A549 (cell line): ENCODE results near the gene CUEDC2. TPM values are rescaled to one million over a fixed set of nuclear protein-coding genes. Genes with fewer than 3 reads are reported as not detected.

Experiments
- ATAC-seq, 2 experiments: fragments of 200-7000 bp in 1 of 2; fragments of >200 bp in 1 of 2; cut with Nextera tagmentation in 1 of 2; cut with Tn5 transposase in 1 of 2; 3 replicates each; pipeline versions ENCODE4 v1.8.0 to v1.9.1; 2018 to 2020; ENCODE audit warnings: mild to moderate bottlenecking in 1 of 2, moderate library complexity in 1 of 2
- CTCF ChIA-PET: fragments of 300-600 bp; sonication (Branson Sonifier 250); formaldehyde crosslinking; extraction: SDS; loops from one replicate; lab custom pipeline; 2021; ENCODE audit warnings: antibody characterized with exemption, inconsistent platforms; lab: Yijun Ruan, JAX
- POLR2A ChIA-PET: fragments of 350-600 bp; formaldehyde crosslinking; extraction: SDS; loops from one replicate; lab custom pipeline; 2021; ENCODE audit warnings: antibody characterized with exemption, inconsistent platforms; lab: Yijun Ruan, JAX
- DNase-seq, 2 experiments: peaks; one replicate each; pipeline versions ENCODE4 v3.0.0 to v3.0.0-alpha.2; 2011 to 2016; ENCODE audit warnings: low read depth in 1 of 2, low spot score in 1 of 2
- FAIRE-seq: peaks from 2 replicates; lab custom pipeline; 2011; peaks lifted over from hg19 to GRCh38; lab: Jason Lieb, UNC
- H3K27ac ChIP-seq, 2 experiments: fragments of >200 bp; sonication (Bioruptor Twin); formaldehyde crosslinking; 3 replicates each; pipeline ENCODE4 v1.5.1; 2016 to 2017
- H3K4me1 ChIP-seq: fragments of >200 bp; sonication (Bioruptor Twin); formaldehyde crosslinking; 3 replicates; pipeline ENCODE4 v1.6.1; 2016
- H3K4me2 ChIP-seq: fragments of >200 bp; sonication (Bioruptor Twin); formaldehyde crosslinking; 3 replicates; pipeline ENCODE4 v1.6.1; 2016
- H3K4me3 ChIP-seq: fragments of >200 bp; sonication (Bioruptor Twin); formaldehyde crosslinking; 3 replicates; pipeline ENCODE4 v1.5.1; 2016
- H3K9me3 ChIP-seq: fragments of >200 bp; sonication (Bioruptor Twin); formaldehyde crosslinking; 3 replicates; pipeline ENCODE4 v1.6.1; 2016
- CBX8 ChIP-seq: fragments of 200-600 bp; sonication (generic); IDR thresholded peaks from 2 replicates; pipeline ENCODE4 v1.6.1; 2016
- EHMT2 ChIP-seq: fragments of 200-600 bp; sonication (generic); IDR thresholded peaks from 2 replicates; pipeline ENCODE4 v1.6.1; 2016; ENCODE audit warnings: antibody characterized with exemption, low read depth, mild to moderate bottlenecking, moderate library complexity
- FOSB ChIP-seq: fragments of 250-450 bp; sonication (Bioruptor Pico); IDR thresholded peaks from 2 replicates; pipeline ENCODE4 v1.5.0; 2020; ENCODE audit warnings: mild to moderate bottlenecking, moderate library complexity
- FOXS1 ChIP-seq: fragments of 250-450 bp; sonication (Bioruptor Pico); IDR thresholded peaks from 2 replicates; pipeline ENCODE4 v1.5.0; 2020; ENCODE audit warnings: mild to moderate bottlenecking, moderate library complexity
- GATA3 ChIP-seq: IDR thresholded peaks from 2 replicates; pipeline ENCODE4 v1.6.1; 2012; ENCODE audit warnings: borderline replicate concordance
- HOXA7 ChIP-seq: fragments of 250-450 bp; sonication (Bioruptor Pico); IDR thresholded peaks from 2 replicates; pipeline ENCODE4 v1.5.0; 2020; ENCODE audit warnings: mild to moderate bottlenecking, moderate library complexity
- NFE2L2 ChIP-seq: fragments of 150-350 bp; conservative IDR thresholded peaks from 2 replicates; pipeline ENCODE4 v1.6.1; 2014; ENCODE audit warnings: low read length
- NPAS2 ChIP-seq: fragments of 250-450 bp; sonication (Bioruptor Pico); IDR thresholded peaks from 2 replicates; pipeline ENCODE4 v1.8.0; 2022; ENCODE audit warnings: mild to moderate bottlenecking, moderate library complexity, borderline replicate concordance
- POLR2AphosphoS2 ChIP-seq: conservative IDR thresholded peaks from 2 replicates; pipeline ENCODE4 v1.6.1; 2012; ENCODE audit warnings: low read length, improper control_type of control experiment, inconsistent platforms
- RAD21 ChIP-seq, 2 experiments: fragments of >200 bp in 1 of 2; sonication (Bioruptor Twin) in 1 of 2; formaldehyde crosslinking in 1 of 2; IDR thresholded peaks in 1 of 2; conservative IDR thresholded peaks in 1 of 2; 2 replicates in 1 of 2; 3 replicates in 1 of 2; pipeline ENCODE4 v1.6.1; 2012 to 2018; ENCODE audit warnings: inconsistent platforms in 1 of 2
- RCOR1 ChIP-seq: fragments of 150-350 bp; IDR thresholded peaks from 2 replicates; pipeline ENCODE4 v1.6.1; 2014; ENCODE audit warnings: antibody characterized with exemption, low read length, low read depth
- TFCP2L1 ChIP-seq: fragments of 250-450 bp; sonication (Bioruptor Pico); IDR thresholded peaks from 2 replicates; pipeline ENCODE4 v1.5.0; 2021; ENCODE audit warnings: mild to moderate bottlenecking
- ZC3H11A ChIP-seq: fragments of 450-650 bp; IDR thresholded peaks from 2 replicates; pipeline ENCODE4 v1.6.1; 2014; ENCODE audit warnings: antibody characterized with exemption, mild to moderate bottlenecking
- ZFP36 ChIP-seq: fragments of 450-650 bp; IDR thresholded peaks from 2 replicates; pipeline ENCODE4 v1.6.1; 2014; ENCODE audit warnings: borderline replicate concordance; ENCODE audit not compliant: partially characterized antibody
- ZNF302 ChIP-seq: fragments of 250-450 bp; sonication (Bioruptor Pico); IDR thresholded peaks from 2 replicates; pipeline ENCODE4 v1.9.0; 2021; ENCODE audit warnings: inconsistent platforms, mild to moderate bottlenecking, moderate library complexity
- WGBS: methylation state at CpG from one replicate; pipeline ENCODE4 v1.1.6; 2017; ENCODE audit errors: missing lambda C conversion rate; 5-methylcytosine and 5-hydroxymethylcytosine counted together
- polyA plus RNA-seq, 4 experiments: library from polyadenylated mRNA; depleted of rRNA in 3 of 4; stranded (reverse); fragments of >200 nt; fragmentation: RNase III in 1 of 4; extraction: RNeasy Plus Mini Kit Qiagen cat#74134 plus additional on column Dnase treatment in 1 of 4; gene quantifications; 2 replicates in 3 of 4; 3 replicates in 1 of 4; pipeline ENCODE4 v1.2.3, GENCODE V29; 2011 to 2017
- TF ChIP-seq, protein P1 (sequence below): fragments of >200 bp; sonication (Bioruptor Twin); formaldehyde crosslinking; IDR thresholded peaks from 2 replicates; pipeline ENCODE4 v1.6.1; 2016
- TF ChIP-seq, protein P2 (sequence below): fragments of 250-450 bp; sonication (Bioruptor Pico); IDR thresholded peaks from 2 replicates; pipeline ENCODE4 v1.5.0; 2021; ENCODE audit warnings: mild to moderate bottlenecking, moderate library complexity, borderline replicate concordance
- TF ChIP-seq, protein P3 (sequence below): fragments of 200-600 bp; sonication (generic); IDR thresholded peaks from 2 replicates; pipeline ENCODE4 v1.6.1; 2016; ENCODE audit warnings: antibody characterized with exemption, mild to moderate bottlenecking, moderate library complexity
- TF ChIP-seq, protein P4 (sequence below): fragments of 150-350 bp; IDR thresholded peaks from 2 replicates; pipeline ENCODE4 v1.6.1; 2014; ENCODE audit warnings: low read depth, mild to moderate bottlenecking, low read length
- TF ChIP-seq, protein P5 (sequence below): IDR thresholded peaks from 2 replicates; pipeline ENCODE4 v1.6.1; 2012; ENCODE audit warnings: low read depth, borderline replicate concordance
- TF ChIP-seq, protein P6 (sequence below): fragments of >200 bp; sonication (Bioruptor Twin); formaldehyde crosslinking; IDR thresholded peaks from 3 replicates; pipeline ENCODE4 v1.6.1; 2016

Gene CUEDC2
- polyA plus RNA-seq, 2 of the 4 experiments (the other 2 are of a cell fraction): 43.7 to 67.4 TPM

DNA sequence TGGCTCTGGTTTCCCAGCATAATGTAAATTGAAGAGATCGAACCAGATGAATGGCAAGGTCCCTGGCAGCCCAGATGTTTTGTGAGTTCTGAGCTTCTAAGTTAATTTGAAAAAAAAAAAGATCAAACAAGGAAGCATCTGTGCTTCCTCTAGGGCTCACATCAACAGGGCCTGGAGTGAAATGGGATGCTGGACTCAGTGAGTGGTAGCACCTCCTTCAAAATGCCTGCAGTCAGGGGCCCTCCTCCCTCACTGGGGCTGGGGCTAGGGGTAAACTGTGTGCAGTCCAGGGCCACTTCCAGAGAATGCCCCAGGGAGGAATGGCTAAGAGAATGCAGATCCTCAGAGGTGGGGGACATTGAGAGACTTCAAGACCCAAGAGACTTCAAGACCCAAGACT is 6.0 kb upstream of the CUEDC2 start (continued):
- TF ChIP-seq ZNF302 (CRISPR knock-in tag): no peak
- TF ChIP-seq, all 56 proteins: peak for 0

DNA sequence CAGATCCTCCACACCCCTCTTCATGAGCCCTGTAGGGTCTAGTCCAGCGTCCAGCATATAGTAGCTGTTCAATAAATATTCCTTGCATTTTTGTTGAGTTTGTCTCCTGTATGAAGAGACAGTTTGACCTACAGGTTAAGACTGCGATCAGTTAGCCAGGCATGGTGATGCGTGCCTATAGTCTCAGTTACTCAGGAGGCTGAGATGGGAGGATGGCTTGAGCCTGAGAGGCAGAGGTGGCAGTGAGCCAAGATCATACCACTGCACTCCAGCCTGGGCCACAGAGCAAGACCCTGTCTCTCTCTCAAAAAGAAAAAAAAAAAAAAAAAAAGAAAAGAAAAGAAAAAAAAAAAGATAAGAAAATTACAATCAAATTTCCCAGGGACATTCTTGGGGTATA is 5.1 kb upstream of the CUEDC2 start:
- TF ChIP-seq ZC3H11A (no peak), RCOR1 (no peak), TFCP2L1 (CRISPR knock-in tag) (no peak), ZNF302 (CRISPR knock-in tag) (no peak), NPAS2 (no peak), POLR2AphosphoS2 (no peak), EHMT2 (no peak), NFE2L2 (no peak)
- TF ChIP-seq, protein P1, sequence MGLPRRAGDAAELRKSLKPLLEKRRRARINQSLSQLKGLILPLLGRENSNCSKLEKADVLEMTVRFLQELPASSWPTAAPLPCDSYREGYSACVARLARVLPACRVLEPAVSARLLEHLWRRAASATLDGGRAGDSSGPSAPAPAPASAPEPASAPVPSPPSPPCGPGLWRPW: no peak
- TF ChIP-seq, protein P2, sequence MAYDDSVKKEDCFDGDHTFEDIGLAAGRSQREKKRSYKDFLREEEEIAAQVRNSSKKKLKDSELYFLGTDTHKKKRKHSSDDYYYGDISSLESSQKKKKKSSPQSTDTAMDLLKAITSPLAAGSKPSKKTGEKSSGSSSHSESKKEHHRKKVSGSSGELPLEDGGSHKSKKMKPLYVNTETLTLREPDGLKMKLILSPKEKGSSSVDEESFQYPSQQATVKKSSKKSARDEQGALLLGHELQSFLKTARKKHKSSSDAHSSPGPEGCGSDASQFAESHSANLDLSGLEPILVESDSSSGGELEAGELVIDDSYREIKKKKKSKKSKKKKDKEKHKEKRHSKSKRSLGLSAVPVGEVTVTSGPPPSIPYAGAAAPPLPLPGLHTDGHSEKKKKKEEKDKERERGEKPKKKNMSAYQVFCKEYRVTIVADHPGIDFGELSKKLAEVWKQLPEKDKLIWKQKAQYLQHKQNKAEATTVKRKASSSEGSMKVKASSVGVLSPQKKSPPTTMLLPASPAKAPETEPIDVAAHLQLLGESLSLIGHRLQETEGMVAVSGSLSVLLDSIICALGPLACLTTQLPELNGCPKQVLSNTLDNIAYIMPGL: no peak
- TF ChIP-seq, protein P3, sequence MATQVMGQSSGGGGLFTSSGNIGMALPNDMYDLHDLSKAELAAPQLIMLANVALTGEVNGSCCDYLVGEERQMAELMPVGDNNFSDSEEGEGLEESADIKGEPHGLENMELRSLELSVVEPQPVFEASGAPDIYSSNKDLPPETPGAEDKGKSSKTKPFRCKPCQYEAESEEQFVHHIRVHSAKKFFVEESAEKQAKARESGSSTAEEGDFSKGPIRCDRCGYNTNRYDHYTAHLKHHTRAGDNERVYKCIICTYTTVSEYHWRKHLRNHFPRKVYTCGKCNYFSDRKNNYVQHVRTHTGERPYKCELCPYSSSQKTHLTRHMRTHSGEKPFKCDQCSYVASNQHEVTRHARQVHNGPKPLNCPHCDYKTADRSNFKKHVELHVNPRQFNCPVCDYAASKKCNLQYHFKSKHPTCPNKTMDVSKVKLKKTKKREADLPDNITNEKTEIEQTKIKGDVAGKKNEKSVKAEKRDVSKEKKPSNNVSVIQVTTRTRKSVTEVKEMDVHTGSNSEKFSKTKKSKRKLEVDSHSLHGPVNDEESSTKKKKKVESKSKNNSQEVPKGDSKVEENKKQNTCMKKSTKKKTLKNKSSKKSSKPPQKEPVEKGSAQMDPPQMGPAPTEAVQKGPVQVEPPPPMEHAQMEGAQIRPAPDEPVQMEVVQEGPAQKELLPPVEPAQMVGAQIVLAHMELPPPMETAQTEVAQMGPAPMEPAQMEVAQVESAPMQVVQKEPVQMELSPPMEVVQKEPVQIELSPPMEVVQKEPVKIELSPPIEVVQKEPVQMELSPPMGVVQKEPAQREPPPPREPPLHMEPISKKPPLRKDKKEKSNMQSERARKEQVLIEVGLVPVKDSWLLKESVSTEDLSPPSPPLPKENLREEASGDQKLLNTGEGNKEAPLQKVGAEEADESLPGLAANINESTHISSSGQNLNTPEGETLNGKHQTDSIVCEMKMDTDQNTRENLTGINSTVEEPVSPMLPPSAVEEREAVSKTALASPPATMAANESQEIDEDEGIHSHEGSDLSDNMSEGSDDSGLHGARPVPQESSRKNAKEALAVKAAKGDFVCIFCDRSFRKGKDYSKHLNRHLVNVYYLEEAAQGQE: no peak
- TF ChIP-seq, protein P4, sequence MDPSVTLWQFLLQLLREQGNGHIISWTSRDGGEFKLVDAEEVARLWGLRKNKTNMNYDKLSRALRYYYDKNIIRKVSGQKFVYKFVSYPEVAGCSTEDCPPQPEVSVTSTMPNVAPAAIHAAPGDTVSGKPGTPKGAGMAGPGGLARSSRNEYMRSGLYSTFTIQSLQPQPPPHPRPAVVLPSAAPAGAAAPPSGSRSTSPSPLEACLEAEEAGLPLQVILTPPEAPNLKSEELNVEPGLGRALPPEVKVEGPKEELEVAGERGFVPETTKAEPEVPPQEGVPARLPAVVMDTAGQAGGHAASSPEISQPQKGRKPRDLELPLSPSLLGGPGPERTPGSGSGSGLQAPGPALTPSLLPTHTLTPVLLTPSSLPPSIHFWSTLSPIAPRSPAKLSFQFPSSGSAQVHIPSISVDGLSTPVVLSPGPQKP: no peak
- Histone ChIP-seq H3K4me3 (no peak overlapping the region), H3K27ac (no peak overlapping the region), H3K4me1 (peaks cover 8% of the 10 kb centered on the region), H3K4me2 (no peak overlapping the region), H3K9me3 (no peaks in the 10 kb centered on the region)
- CTCF ChIA-PET: interaction anchor here (1.0 to 9.9 kb wide), 3 partner anchors 14 to 43 kb away, joined by 3 to 82 read pairs (median 3); no protein-coding TSS in a partner anchor
- POLR2A ChIA-PET: interaction anchor here (0.9 kb wide), 1 partner anchor 13 kb away, joined by 5 read pairs; no protein-coding TSS in a partner anchor
- ATAC-seq (no peak), FAIRE-seq (no peak), DNase-seq (no peak)
- WGBS: 84% methylated on average over 3 of the region's 3 CpGs

DNA sequence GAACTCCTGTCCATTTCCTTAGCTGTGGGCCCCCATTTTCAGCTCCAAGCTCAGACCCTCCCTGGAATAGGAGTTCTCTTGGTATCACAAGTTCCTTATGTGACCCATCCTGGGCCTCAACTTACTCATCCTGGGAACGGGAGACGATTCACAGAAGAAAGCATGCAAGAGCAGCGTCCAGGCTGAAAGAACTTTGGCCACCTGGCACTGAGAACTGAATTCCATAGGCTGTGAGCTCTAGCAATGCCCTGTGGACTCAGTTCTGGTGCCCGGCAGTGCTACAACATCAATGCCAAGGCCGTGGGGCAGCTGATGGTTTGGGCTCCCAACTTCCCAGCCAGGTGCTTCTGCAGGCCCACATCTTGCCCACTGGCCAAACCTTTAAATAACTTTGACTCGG is 3.9 kb upstream of the CUEDC2 start:
- ATAC-seq (no peak), FAIRE-seq (no peak), DNase-seq (no peak)
- 61% methylated on average over 6 of the region's 6 CpGs for WGBS
- peaks cover 12% of the 10 kb centered on the region for H3K4me1 ChIP-seq
- no peak overlapping the region for H3K27ac ChIP-seq
- TF ChIP-seq, protein P2: no peak
- TF ChIP-seq, protein P5, sequence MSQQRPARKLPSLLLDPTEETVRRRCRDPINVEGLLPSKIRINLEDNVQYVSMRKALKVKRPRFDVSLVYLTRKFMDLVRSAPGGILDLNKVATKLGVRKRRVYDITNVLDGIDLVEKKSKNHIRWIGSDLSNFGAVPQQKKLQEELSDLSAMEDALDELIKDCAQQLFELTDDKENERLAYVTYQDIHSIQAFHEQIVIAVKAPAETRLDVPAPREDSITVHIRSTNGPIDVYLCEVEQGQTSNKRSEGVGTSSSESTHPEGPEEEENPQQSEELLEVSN: no peak
- TF ChIP-seq HOXA7 (CRISPR knock-in tag) (no peak), CBX8 (no peak), FOSB (CRISPR knock-in tag) (no peak), POLR2AphosphoS2 (no peak), FOXS1 (CRISPR knock-in tag) (no peak), RCOR1 (no peak), RAD21 (conservative IDR thresholded peaks at IDR 0.05 in 1 of 2, IDR thresholded peaks at IDR 0.05 in 1 of 2) (no peak), ZFP36 (no peak), GATA3 (no peak)
- TF ChIP-seq, protein P6, sequence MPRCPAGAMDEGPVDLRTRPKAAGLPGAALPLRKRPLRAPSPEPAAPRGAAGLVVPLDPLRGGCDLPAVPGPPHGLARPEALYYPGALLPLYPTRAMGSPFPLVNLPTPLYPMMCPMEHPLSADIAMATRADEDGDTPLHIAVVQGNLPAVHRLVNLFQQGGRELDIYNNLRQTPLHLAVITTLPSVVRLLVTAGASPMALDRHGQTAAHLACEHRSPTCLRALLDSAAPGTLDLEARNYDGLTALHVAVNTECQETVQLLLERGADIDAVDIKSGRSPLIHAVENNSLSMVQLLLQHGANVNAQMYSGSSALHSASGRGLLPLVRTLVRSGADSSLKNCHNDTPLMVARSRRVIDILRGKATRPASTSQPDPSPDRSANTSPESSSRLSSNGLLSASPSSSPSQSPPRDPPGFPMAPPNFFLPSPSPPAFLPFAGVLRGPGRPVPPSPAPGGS: no peak
- no peak overlapping the region for H3K4me3 ChIP-seq
- H3K4me2 ChIP-seq: no peak overlapping the region
- ChIA-PET POLR2A (no interaction called here), CTCF (interaction anchor here (1.7 to 17.4 kb wide), 4 partner anchors 13 to 160 kb away, joined by 4 to 337 read pairs (median 48); partner anchors contain the start of gene NFKB2)
- H3K9me3 ChIP-seq: no peaks in the 10 kb centered on the region
